B cell (primary cell): ENCODE results near the gene EIF4ENIF1. TPM values are rescaled to one million over a fixed set of nuclear protein-coding genes. Genes with fewer than 3 reads are reported as not detected.
A peak's percentile ranks its signal among the peaks of the same experiment; 100 is the strongest.

Experiments used
- ATAC-seq: fragments of 200-7000 bp; cut with Tn5 transposase; one replicate; pipeline ENCODE4 v1.10.0; 2021; ENCODE audit warnings: low read depth, mild to moderate bottlenecking, moderate number of reproducible peaks, moderate library complexity
- CTCF ChIA-PET: fragments of 350-600 bp; sonication (Branson Sonifier 250); formaldehyde crosslinking; loops from one replicate; lab custom pipeline; 2021; ENCODE audit warnings: antibody characterized with exemption, inconsistent platforms; lab: Charles Lee
- POLR2A ChIA-PET: fragments of 350-600 bp; sonication (Branson Sonifier 250); formaldehyde crosslinking; loops from one replicate; lab custom pipeline; 2021; ENCODE audit warnings: antibody characterized with exemption; lab: Charles Lee
- DNase-seq: peaks from one replicate; pipeline ENCODE4 v3.0.0; 2013
- H2AFZ ChIP-seq: 2 replicates; pipeline ENCODE4 v1.6.1; 2012; ENCODE audit warnings: mild to moderate bottlenecking, low read depth, low read length; ENCODE audit not compliant: insufficient read depth, poor library complexity, severe bottlenecking
- H3K27ac ChIP-seq, 2 donors: 1 replicate in 1 of 2; 2 replicates in 1 of 2; pipeline ENCODE4 v1.5.1; 2012 to 2013; ENCODE audit warnings: low read length in 2 of 2, mild to moderate bottlenecking in 2 of 2, moderate library complexity in 1 of 2
- H3K27me3 ChIP-seq, 4 experiments: fragments of 200-600 bp in 1 of 4; sonication (generic) in 1 of 4; replicated peaks in 1 of 4; 1 replicate in 2 of 4; 2 replicates in 2 of 4; pipeline versions ENCODE4 v1.6.1 to v1.7.0; 2013 to 2016; ENCODE audit warnings: low read length in 3 of 4, mild to moderate bottlenecking in 2 of 4, mixed read lengths in 1 of 4, moderate library complexity in 1 of 4; ENCODE audit not compliant: insufficient read depth in 4 of 4, control insufficient read depth in 3 of 4; ENCODE audit errors: control extremely low read depth in 1 of 4
- H3K36me3 ChIP-seq, 2 experiments: replicated peaks in 1 of 2; 1 replicate in 1 of 2; 2 replicates in 1 of 2; pipeline versions ENCODE4 v1.6.1 to v1.7.1; 2013; ENCODE audit warnings: low read length in 1 of 2; ENCODE audit not compliant: insufficient read depth in 2 of 2, control insufficient read depth in 1 of 2; ENCODE audit errors: control extremely low read depth in 1 of 2, extremely low read depth in 1 of 2
- H3K4me1 ChIP-seq, 2 donors: fragments of 200-600 bp in 1 of 2; sonication (generic) in 1 of 2; 1 replicate in 1 of 2; 2 replicates in 1 of 2; pipeline versions ENCODE4 v1.5.1 to v1.6.1; 2013 to 2017; ENCODE audit warnings: low read length in 2 of 2; ENCODE audit not compliant: control insufficient read depth in 2 of 2, insufficient read depth in 2 of 2
- H3K4me2 ChIP-seq: replicated peaks from 2 replicates; pipeline ENCODE3; 2012; ENCODE audit warnings: mild to moderate bottlenecking, low read depth, low read length; ENCODE audit not compliant: poor library complexity, severe bottlenecking
- H3K4me3 ChIP-seq, 5 experiments: fragments of 200-600 bp in 1 of 5; sonication (generic) in 1 of 5; 1 replicate in 3 of 5; 2 replicates in 2 of 5; pipeline versions ENCODE4 v1.5.1 to v1.7.0; 2011 to 2016; ENCODE audit warnings: low read length in 4 of 5, mild to moderate bottlenecking in 4 of 5, low read depth in 2 of 5, control low read depth in 1 of 5, moderate library complexity in 1 of 5; ENCODE audit not compliant: insufficient read depth in 1 of 5; ENCODE audit errors: control extremely low read depth in 1 of 5, extremely low read depth in 1 of 5
- H3K79me2 ChIP-seq: fragments of 200-600 bp; sonication (generic); one replicate; pipeline ENCODE4 v1.6.0; 2016; ENCODE audit warnings: low read length; ENCODE audit not compliant: control insufficient read depth, insufficient read depth
- H3K9ac ChIP-seq: fragments of 200-600 bp; sonication (generic); 2 replicates; pipeline ENCODE4 v1.6.1; 2017; ENCODE audit warnings: mild to moderate bottlenecking, low read length, moderate library complexity
- H3K9me3 ChIP-seq, 3 donors: one replicate each; pipeline versions ENCODE4 v1.6.1 to v1.7.1; 2013; ENCODE audit warnings: low read length in 2 of 3; ENCODE audit not compliant: control insufficient read depth in 2 of 3, insufficient read depth in 1 of 3; ENCODE audit errors: control extremely low read depth in 1 of 3
- H4K20me1 ChIP-seq: 2 replicates; pipeline ENCODE4 v1.6.0; 2012; ENCODE audit warnings: mild to moderate bottlenecking, low read length; ENCODE audit not compliant: insufficient read depth, control insufficient read depth, poor library complexity, severe bottlenecking
- H3K27ac Mint-ChIP-seq: one replicate; pipeline ENCODE4 v1.8.0; 2021; ENCODE audit warnings: mixed read lengths
- H3K27me3 Mint-ChIP-seq: one replicate; pipeline ENCODE4 v1.8.0; 2021; ENCODE audit warnings: mixed read lengths
- H3K4me1 Mint-ChIP-seq: one replicate; pipeline ENCODE4 v1.8.0; 2021; ENCODE audit warnings: mixed read lengths
- H3K4me3 Mint-ChIP-seq: one replicate; pipeline ENCODE4 v1.8.0; 2021; ENCODE audit warnings: mixed read lengths
- H3K9me3 Mint-ChIP-seq: one replicate; pipeline ENCODE4 v1.8.0; 2022; ENCODE audit warnings: mixed read lengths; ENCODE audit not compliant: insufficient read depth
- CTCF ChIP-seq: fragments of 200-600 bp; IDR thresholded peaks from one replicate; pipeline ENCODE4 v1.8.0; 2022; ENCODE audit warnings: antibody characterized with exemption, mild to moderate bottlenecking
- EZH2 ChIP-seq: IDR thresholded peaks from 2 replicates; pipeline ENCODE4 v1.6.1; 2012; ENCODE audit warnings: borderline replicate concordance, low read depth, mild to moderate bottlenecking, moderate library complexity, low read length; ENCODE audit not compliant: insufficient read depth, poor library complexity, severe bottlenecking
- WGBS: methylation state at CpG from one replicate; pipeline ENCODE4 v1.1.5; 2013; ENCODE audit warnings: missing lambda C conversion rate; ENCODE audit not compliant: insufficient coverage; 5-methylcytosine and 5-hydroxymethylcytosine counted together
- intact Hi-C: fragments of 100-400 bp; cut with micrococcal nuclease; formaldehyde crosslinking; loops from one replicate; pipeline ENCODE4 v1.10.0; 2022
- polyA plus RNA-seq: library from polyadenylated mRNA; depleted of rRNA; stranded (reverse); fragments of >200 nt; gene quantifications from 2 replicates; pipeline ENCODE4 v1.2.3, GENCODE V29; 2012
- total RNA-seq, 2 donors: library from RNA; stranded (reverse); fragments of 120-200 nt in 1 of 2; gene quantifications; 1 replicate in 1 of 2; 2 replicates in 1 of 2; pipeline versions ENCODE4 v1.2.3 to v1.2.4, GENCODE V29; 2013 to 2022

EIF4ENIF1 gene
- total and polyA plus RNA-seq, 2 donors (not counting 1 experiment from before 2014, with no cell fraction given) = 29.4 to 58.3 TPM

- WGBS = under 1% methylated on average over 28 of the region's 30 CpGs
- peak overlapping the region; percentile 88 for H2AFZ ChIP-seq
- intact Hi-C loops = loop anchor here (1.0 to 10.0 kb wide), 12 partner anchors 7 to 978 kb away; partner anchors contain the start of genes DRG1, EIF4ENIF1, FBXO7 and PATZ1
- peaks cover 21 to 39% of the 10 kb centered on the region in 2 donors for H3K4me1 ChIP-seq
- H3K9ac ChIP-seq = peak overlapping the region; percentile 76
- H3K4me2 ChIP-seq = peak overlapping the region; percentile 89
- Mint-ChIP-seq H3K27ac (peak overlapping the region; percentile 97), H3K9me3 (no peaks in the 10 kb centered on the region), H3K4me3 (peak overlapping the region; percentile 97), H3K4me1 (peaks cover 36% of the 10 kb centered on the region), H3K27me3 (no peaks in the 10 kb centered on the region)
- peaks cover 53% of the 10 kb centered on the region for H3K79me2 ChIP-seq
- ATAC-seq (peak; percentile 14), DNase-seq (no peak)
- H4K20me1 ChIP-seq = peaks cover 3% of the 10 kb centered on the region
- no peaks in the 10 kb centered on the region for H3K27me3 ChIP-seq
- peak overlapping the region; percentile 83 to 85 for H3K27ac ChIP-seq
- ChIA-PET POLR2A (interaction anchor here (0.5 kb wide), 1 partner anchor 324 kb away, joined by 5 read pairs; no protein-coding TSS in a partner anchor), CTCF (no interaction called here)
- H3K9me3 ChIP-seq = no peaks in the 10 kb centered on the region
- TF ChIP-seq EZH2 (no peak), CTCF (no peak)
- peak overlapping the region; percentile 51 to 88 (median 80) for H3K4me3 ChIP-seq
- peaks cover 0 to 10% of the 10 kb centered on the region in 2 experiments for H3K36me3 ChIP-seq
These were observed 7.1 kb upstream of the EIF4ENIF1 start for GRCh38 chr22:31496735-31497146.

- Histone ChIP-seq H3K27me3 (no peaks in the 10 kb centered on the region), H3K79me2 (peaks cover 48% of the 10 kb centered on the region), H3K4me2 (peak within 1 kb of the TSS; percentile 89), H3K27ac (peak within 1 kb of the TSS; percentile 83 to 85), H3K9ac (peak within 1 kb of the TSS; percentile 76), H4K20me1 (peaks cover 3% of the 10 kb centered on the region), H3K4me1 (peaks cover 25 to 45% of the 10 kb centered on the region in 2 donors), H3K36me3 (peaks cover 0 to 7% of the 10 kb centered on the region in 2 experiments), H3K9me3 (no peaks in the 10 kb centered on the region), H2AFZ (peak within 1 kb of the TSS; percentile 88), H3K4me3 (peak within 1 kb of the TSS; percentile 71 to 88 (median 80))
- ChIA-PET POLR2A (interaction anchor here (0.5 to 1.0 kb wide), 4 partner anchors 8 to 323 kb away, joined by 3 to 5 read pairs (median 4); no protein-coding TSS in a partner anchor), CTCF (no interaction called here)
- under 1% methylated on average over 66 of the region's 70 CpGs for whole genome bisulfite sequencing
- no peaks in the 10 kb centered on the region for H3K27me3 Mint-ChIP-seq
- DNase-seq = peak; percentile 97
- ATAC-seq = peak; percentile 87
- peak within 1 kb of the TSS; percentile 97 for H3K27ac Mint-ChIP-seq
- H3K4me3 Mint-ChIP-seq = peak within 1 kb of the TSS; percentile 97
- H3K4me1 Mint-ChIP-seq = peaks cover 39% of the 10 kb centered on the region
- no peaks in the 10 kb centered on the region for H3K9me3 Mint-ChIP-seq
- intact Hi-C loops = loop anchor here (1.0 to 10.0 kb wide), 11 partner anchors 19 to 979 kb away; partner anchors contain the start of genes DRG1, FBXO7, PATZ1 and PIK3IP1
- no peak for TF ChIP-seq EZH2
- TF ChIP-seq CTCF = peak; percentile 34
These were observed 6.5 kb upstream of the EIF4ENIF1 start, which contains the start of gene SFI1 for GRCh38 chr22:31496007-31496734. SFI1 (plus strand) TSS chr22:31496536; CDS start chr22:31508285, 11,749 bp downstream.
